ENCODE data around the gene UBXN10. TPM values are rescaled to one million over a fixed set of nuclear protein-coding genes. Genes with fewer than 3 reads are reported as not detected.

The UBXN10 gene
- total RNA-seq, 1 donor from 2014 or later: 0.37 TPM

DNA sequence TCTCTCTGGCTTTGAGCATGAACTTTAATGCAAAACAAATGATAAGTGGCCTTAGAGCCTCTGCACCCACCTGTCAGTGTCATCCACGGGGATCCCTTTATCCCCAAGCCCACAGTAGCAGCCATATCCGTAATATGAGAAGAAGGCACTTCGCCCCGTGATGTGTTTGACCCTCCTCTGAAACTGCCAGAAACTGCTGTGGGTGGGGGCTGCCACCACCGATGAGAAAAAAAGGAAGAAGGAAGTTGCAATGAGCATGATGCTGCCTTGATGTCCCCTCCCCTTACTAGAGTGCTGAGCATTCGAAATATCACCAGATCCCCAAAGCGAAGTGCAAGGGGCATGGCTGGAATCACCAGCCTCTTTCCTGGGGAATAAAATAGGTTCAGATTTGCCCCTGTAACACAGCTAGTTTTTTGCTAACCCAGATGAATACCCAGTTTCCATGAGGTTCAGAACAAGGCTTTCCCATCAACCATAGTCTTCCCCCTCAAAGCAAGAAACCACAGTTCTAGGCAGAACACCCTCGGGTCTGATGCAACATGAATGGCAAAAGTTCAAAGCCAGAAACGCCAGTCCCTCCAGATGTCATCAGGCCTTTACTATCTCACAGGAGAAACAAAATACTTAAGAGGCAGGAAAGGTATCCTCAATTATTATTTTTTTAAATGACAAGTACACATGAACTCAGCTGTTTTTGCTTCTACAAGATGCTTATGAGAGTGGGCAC is 10.8 kb upstream of the UBXN10 start:
- Histone ChIP-seq H3K79me2 (ENCODE audit: low read depth) (no peaks in the 10 kb centered on the region), H3K9ac (no peak overlapping the region), H3F3A (ENCODE audit: low read depth) (no peaks in the 10 kb centered on the region), H3K4me3 (no peak overlapping the region), H3K4me1 (no peaks in the 10 kb centered on the region), H3K27me3 (peaks cover 18% of the 10 kb centered on the region), H3K4me2 (no peak overlapping the region), H3K9me3 (ENCODE audit: low read depth) (no peaks in the 10 kb centered on the region), H3K27ac (no peak overlapping the region), H2AFZ (replicated peaks) (no peak overlapping the region), H4K20me1 (ENCODE audit: low read depth) (no peaks in the 10 kb centered on the region), H3K36me3 (no peaks in the 10 kb centered on the region)
- no peaks in the 10 kb centered on the region for H3K4me1 Mint-ChIP-seq
- TF ChIP-seq EZH2phosphoT487 (IDR thresholded peaks at IDR 0.05) (no peak), EZH2 (IDR thresholded peaks at IDR 0.05) (no peak)
- TF ChIP-seq, protein P1, sequence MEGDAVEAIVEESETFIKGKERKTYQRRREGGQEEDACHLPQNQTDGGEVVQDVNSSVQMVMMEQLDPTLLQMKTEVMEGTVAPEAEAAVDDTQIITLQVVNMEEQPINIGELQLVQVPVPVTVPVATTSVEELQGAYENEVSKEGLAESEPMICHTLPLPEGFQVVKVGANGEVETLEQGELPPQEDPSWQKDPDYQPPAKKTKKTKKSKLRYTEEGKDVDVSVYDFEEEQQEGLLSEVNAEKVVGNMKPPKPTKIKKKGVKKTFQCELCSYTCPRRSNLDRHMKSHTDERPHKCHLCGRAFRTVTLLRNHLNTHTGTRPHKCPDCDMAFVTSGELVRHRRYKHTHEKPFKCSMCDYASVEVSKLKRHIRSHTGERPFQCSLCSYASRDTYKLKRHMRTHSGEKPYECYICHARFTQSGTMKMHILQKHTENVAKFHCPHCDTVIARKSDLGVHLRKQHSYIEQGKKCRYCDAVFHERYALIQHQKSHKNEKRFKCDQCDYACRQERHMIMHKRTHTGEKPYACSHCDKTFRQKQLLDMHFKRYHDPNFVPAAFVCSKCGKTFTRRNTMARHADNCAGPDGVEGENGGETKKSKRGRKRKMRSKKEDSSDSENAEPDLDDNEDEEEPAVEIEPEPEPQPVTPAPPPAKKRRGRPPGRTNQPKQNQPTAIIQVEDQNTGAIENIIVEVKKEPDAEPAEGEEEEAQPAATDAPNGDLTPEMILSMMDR (IDR thresholded peaks at IDR 0.05): no peak
- peaks cover 16% of the 10 kb centered on the region for H3K27me3 Mint-ChIP-seq (ENCODE audit: insufficient read depth, low read depth)
- H3K36me3 Mint-ChIP-seq: no peaks in the 10 kb centered on the region
- DNase-seq (ENCODE audit: low spot score): no peak
- H3K27ac Mint-ChIP-seq: no peak overlapping the region
- no peak overlapping the region for H3K4me3 Mint-ChIP-seq
- H3K9me3 Mint-ChIP-seq: no peaks in the 10 kb centered on the region

DNA sequence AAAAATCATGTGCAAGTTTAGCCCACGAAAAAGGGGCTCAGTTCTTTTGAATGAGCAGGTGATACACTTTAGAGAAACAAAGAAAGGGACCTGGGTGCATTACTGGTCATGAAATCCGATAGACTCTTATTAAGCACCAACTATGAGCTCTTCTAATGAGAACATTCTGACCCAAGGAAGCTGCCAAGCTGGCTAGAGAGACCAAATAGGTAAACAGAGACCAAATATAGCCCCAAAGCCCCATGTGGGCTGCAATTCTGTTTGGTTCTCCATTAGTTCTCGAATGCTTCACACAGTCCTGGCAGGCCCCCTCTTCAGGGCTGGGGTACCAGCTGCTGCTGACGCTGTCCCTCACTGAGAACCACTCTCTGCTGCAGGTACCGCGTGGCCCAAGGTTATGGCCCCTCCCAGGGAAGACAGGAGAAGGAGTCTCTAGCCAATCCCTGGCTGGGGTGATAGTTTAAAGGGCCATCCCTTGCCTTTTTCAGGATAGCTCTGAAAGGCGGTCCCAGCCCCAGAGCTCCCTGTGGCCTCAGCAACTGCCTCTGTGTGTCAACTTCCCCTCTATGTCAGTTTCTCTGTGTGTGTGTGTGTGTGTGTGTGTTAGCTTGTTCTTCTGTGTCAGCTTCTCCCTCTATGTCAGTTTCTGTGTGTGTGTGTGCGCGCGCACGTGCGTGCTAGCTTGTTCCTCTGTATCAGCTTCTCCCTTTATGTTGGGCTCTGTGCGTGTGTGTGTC is 7.1 kb upstream of the UBXN10 start:
- H3K36me3 ChIP-seq: no peaks in the 10 kb centered on the region
- no peaks in the 10 kb centered on the region for H3K4me1 ChIP-seq
- H3K27ac ChIP-seq: no peak overlapping the region
- no peaks in the 10 kb centered on the region for H3K9me3 ChIP-seq (ENCODE audit: low read depth)
- H3F3A ChIP-seq (ENCODE audit: low read depth): no peaks in the 10 kb centered on the region
- Mint-ChIP-seq H3K36me3 (no peaks in the 10 kb centered on the region), H3K27me3 (ENCODE audit: insufficient read depth, low read depth) (peaks cover 11% of the 10 kb centered on the region), H3K9me3 (no peaks in the 10 kb centered on the region), H3K4me3 (no peak overlapping the region), H3K4me1 (no peaks in the 10 kb centered on the region), H3K27ac (no peak overlapping the region)
- no peak overlapping the region for H3K4me3 ChIP-seq
- no peak for DNase-seq (ENCODE audit: low spot score)
- peaks cover 27% of the 10 kb centered on the region for H3K27me3 ChIP-seq
- no peaks in the 10 kb centered on the region for H4K20me1 ChIP-seq (ENCODE audit: low read depth)
- no peak overlapping the region for H3K9ac ChIP-seq
- no peaks in the 10 kb centered on the region for H3K79me2 ChIP-seq (ENCODE audit: low read depth)
- H2AFZ ChIP-seq (replicated peaks): no peak overlapping the region
- no peak for TF ChIP-seq EZH2 (IDR thresholded peaks at IDR 0.05)
- TF ChIP-seq, protein P1 (IDR thresholded peaks at IDR 0.05): no peak
- no peak for TF ChIP-seq EZH2phosphoT487 (IDR thresholded peaks at IDR 0.05)
- no peak overlapping the region for H3K4me2 ChIP-seq

DNA sequence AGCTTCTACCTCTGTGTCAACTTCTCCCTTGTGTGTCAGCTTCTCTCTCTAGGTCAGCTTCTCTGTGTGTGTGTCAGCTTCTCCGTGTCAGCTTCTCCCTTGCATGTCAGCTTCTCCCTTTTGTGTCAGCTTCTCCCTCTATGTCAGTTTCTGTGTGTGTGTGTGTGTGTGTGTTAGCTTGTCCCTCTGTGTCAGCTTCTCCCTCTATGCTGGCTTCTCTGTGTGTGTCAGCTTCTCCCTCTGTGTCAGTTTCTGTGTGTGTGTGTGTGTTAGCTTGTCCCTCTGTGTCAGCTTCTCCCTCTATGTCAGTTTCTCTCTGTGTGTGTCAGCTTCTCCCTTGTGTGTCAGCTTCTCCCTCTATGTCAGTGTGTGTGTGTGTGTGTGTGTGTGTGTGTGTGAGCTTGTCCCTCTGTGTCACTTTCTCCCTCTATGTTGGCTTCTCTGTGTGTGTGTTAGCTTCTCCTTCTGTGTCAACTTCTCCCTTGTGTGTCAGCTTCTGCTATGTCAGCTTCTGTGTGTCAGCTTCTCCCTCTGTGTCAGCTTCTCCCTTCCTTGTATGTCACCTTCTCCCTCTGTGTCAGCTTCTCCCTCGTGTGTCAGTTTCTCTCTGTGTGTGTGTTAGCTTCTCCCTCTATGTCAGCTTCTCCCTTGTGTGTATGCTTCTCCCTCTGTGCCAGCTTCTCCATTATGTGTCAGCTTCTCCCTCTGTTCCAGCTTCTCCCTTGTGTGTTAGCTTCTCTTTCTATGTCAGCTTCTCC is 6.3 kb upstream of the UBXN10 start:
- Histone ChIP-seq H3K9me3 (ENCODE audit: low read depth) (no peaks in the 10 kb centered on the region), H3K36me3 (no peaks in the 10 kb centered on the region), H3K4me2 (no peak overlapping the region), H3K27me3 (peaks cover 33% of the 10 kb centered on the region), H3K4me1 (no peaks in the 10 kb centered on the region), H4K20me1 (ENCODE audit: low read depth) (no peaks in the 10 kb centered on the region), H3K4me3 (no peak overlapping the region), H3K27ac (no peak overlapping the region), H3K9ac (no peak overlapping the region), H3K79me2 (ENCODE audit: low read depth) (no peaks in the 10 kb centered on the region), H2AFZ (replicated peaks) (no peak overlapping the region), H3F3A (ENCODE audit: low read depth) (no peaks in the 10 kb centered on the region)
- peaks cover 12% of the 10 kb centered on the region for H3K27me3 Mint-ChIP-seq (ENCODE audit: insufficient read depth, low read depth)
- no peak for DNase-seq (ENCODE audit: low spot score)
- H3K9me3 Mint-ChIP-seq: no peaks in the 10 kb centered on the region
- no peak overlapping the region for H3K4me3 Mint-ChIP-seq
- no peak overlapping the region for H3K27ac Mint-ChIP-seq
- no peak for TF ChIP-seq EZH2 (IDR thresholded peaks at IDR 0.05)
- no peak for TF ChIP-seq EZH2phosphoT487 (IDR thresholded peaks at IDR 0.05)
- TF ChIP-seq, protein P1 (IDR thresholded peaks at IDR 0.05): no peak
- no peaks in the 10 kb centered on the region for H3K36me3 Mint-ChIP-seq
- H3K4me1 Mint-ChIP-seq: peaks cover 2% of the 10 kb centered on the region

Data from neural progenitor cell (in vitro differentiated cells).